ENCODE data around the gene NDUFAF3. TPM values are rescaled to one million over a fixed set of nuclear protein-coding genes. Genes with fewer than 3 reads are reported as not detected.

NDUFAF3 gene
- total and polyA plus RNA-seq, 2 donors (not counting 1 experiment from before 2014, with no cell fraction given) = 57.3 to 113 TPM

DNA sequence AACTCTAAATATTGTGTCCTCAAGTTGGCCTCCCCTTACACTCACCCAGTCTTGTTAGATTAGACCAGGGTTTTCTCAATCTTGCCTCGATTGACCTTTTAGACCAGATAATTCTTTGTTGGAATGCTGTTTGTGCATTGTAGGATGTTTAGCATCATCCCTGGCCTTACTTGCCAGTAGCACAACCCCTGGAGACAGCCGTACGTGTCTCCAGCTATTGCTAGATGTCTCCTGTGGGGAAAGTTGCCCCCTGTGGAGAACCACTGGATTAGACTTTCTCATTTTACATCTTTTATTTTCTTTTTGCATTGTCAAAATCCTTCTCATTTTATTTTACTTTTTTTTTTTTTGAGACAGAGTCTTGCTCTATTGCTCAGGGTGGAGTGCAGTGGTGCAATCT lies 12.5 kb upstream of the NDUFAF3 start:
- Histone ChIP-seq H3K4me3 (replicated peaks in 1 of 4; ENCODE audit: control extremely low read depth in 1 of 4, insufficient read depth in 1 of 4, low read depth in 3 of 4, low read length in 4 of 4) (no peak overlapping the region), H3K4me1 (ENCODE audit: control insufficient read depth, extremely low read depth, insufficient read depth, low read length) (peaks cover 4% of the 10 kb centered on the region), H3K27ac (ENCODE audit: insufficient read depth, low read length) (no peak overlapping the region), H2AFZ (ENCODE audit: low read length) (no peak overlapping the region), H3K27me3 (ENCODE audit: control insufficient read depth, insufficient read depth, low read length) (no peaks in the 10 kb centered on the region), H4K20me1 (ENCODE audit: control insufficient read depth, extremely low read depth, insufficient read depth, low read length) (no peaks in the 10 kb centered on the region), H3K4me2 (ENCODE audit: extremely low read depth, insufficient read depth, low read length) (no peak overlapping the region), H3K9ac (ENCODE audit: insufficient read depth, low read length) (no peak overlapping the region), H3K36me3 (ENCODE audit: control insufficient read depth, insufficient read depth, low read length) (peaks cover 20% of the 10 kb centered on the region), H3K9me3 (ENCODE audit: control insufficient read depth, insufficient read depth, low read depth, low read length) (no peaks in the 10 kb centered on the region), H3K79me2 (ENCODE audit: control insufficient read depth, insufficient read depth, low read length) (peaks cover 43% of the 10 kb centered on the region)
- DNase-seq (ENCODE audit: low read depth in 2 of 2) = no peak
- TF ChIP-seq EZH2 (IDR thresholded peaks at IDR 0.05; ENCODE audit: low read length, missing control alignments) = no peak
- TF ChIP-seq, protein P1, sequence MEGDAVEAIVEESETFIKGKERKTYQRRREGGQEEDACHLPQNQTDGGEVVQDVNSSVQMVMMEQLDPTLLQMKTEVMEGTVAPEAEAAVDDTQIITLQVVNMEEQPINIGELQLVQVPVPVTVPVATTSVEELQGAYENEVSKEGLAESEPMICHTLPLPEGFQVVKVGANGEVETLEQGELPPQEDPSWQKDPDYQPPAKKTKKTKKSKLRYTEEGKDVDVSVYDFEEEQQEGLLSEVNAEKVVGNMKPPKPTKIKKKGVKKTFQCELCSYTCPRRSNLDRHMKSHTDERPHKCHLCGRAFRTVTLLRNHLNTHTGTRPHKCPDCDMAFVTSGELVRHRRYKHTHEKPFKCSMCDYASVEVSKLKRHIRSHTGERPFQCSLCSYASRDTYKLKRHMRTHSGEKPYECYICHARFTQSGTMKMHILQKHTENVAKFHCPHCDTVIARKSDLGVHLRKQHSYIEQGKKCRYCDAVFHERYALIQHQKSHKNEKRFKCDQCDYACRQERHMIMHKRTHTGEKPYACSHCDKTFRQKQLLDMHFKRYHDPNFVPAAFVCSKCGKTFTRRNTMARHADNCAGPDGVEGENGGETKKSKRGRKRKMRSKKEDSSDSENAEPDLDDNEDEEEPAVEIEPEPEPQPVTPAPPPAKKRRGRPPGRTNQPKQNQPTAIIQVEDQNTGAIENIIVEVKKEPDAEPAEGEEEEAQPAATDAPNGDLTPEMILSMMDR (conservative IDR thresholded peaks at IDR 0.05 in 1 of 2, IDR thresholded peaks at IDR 0.05 in 1 of 2; ENCODE audit: low read depth in 1 of 2, low read length in 2 of 2) = no peak

DNA sequence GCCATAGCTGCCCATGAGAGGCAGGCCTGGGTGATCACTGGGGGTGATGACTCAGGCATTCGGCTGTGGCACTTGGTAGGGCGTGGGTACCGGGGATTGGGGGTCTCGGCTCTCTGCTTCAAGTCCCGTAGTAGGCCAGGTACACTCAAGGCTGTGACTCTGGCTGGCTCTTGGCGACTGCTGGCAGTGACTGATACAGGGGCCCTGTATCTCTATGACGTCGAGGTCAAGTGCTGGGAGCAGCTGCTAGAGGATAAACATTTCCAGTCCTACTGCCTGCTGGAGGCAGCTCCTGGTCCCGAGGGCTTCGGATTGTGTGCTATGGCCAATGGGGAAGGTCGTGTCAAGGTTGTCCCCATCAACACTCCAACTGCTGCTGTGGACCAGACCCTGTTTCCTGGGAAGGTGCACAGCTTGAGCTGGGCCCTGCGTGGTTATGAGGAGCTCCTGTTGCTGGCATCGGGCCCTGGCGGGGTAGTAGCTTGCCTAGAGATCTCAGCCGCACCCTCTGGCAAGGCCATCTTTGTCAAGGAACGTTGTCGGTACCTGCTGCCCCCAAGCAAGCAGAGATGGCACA lies 9.4 kb upstream of the NDUFAF3 start:
- H3K9ac ChIP-seq (ENCODE audit: insufficient read depth, low read length) = no peak overlapping the region
- peaks cover 6% of the 10 kb centered on the region for H3K4me1 ChIP-seq (ENCODE audit: control insufficient read depth, extremely low read depth, insufficient read depth, low read length)

DNA sequence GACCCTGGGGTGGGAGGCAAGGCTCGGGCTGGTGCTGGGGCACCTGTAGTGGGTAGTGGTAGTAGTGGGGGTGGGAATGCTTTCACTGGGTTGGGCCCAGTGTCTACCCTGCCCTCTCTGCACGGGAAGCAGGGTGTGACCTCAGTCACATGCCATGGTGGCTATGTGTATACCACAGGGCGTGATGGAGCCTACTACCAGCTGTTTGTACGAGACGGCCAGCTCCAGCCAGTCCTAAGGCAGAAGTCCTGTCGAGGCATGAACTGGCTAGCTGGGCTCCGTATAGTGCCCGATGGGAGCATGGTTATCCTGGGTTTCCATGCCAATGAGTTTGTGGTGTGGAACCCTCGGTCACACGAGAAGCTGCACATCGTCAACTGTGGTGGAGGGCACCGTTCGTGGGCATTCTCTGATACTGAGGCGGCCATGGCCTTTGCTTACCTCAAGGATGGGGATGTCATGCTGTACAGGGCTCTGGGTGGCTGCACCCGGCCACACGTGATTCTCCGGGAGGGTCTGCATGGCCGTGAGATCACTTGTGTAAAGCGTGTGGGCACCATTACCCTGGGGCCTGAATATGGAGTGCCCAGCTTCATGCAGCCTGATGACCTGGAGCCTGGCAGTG lies 8.7 kb upstream of the NDUFAF3 start:
- Histone ChIP-seq H3K4me2 (ENCODE audit: extremely low read depth, insufficient read depth, low read length) (no peak overlapping the region), H2AFZ (ENCODE audit: low read length) (no peak overlapping the region), H3K27me3 (ENCODE audit: control insufficient read depth, insufficient read depth, low read length) (no peaks in the 10 kb centered on the region), H3K27ac (ENCODE audit: insufficient read depth, low read length) (no peak overlapping the region), H3K4me1 (ENCODE audit: control insufficient read depth, extremely low read depth, insufficient read depth, low read length) (peaks cover 6% of the 10 kb centered on the region), H3K9ac (ENCODE audit: insufficient read depth, low read length) (no peak overlapping the region), H3K79me2 (ENCODE audit: control insufficient read depth, insufficient read depth, low read length) (peaks cover 40% of the 10 kb centered on the region), H3K4me3 (replicated peaks in 1 of 4; ENCODE audit: control extremely low read depth in 1 of 4, insufficient read depth in 1 of 4, low read depth in 3 of 4, low read length in 4 of 4) (no peak overlapping the region), H3K9me3 (ENCODE audit: control insufficient read depth, insufficient read depth, low read depth, low read length) (no peaks in the 10 kb centered on the region), H4K20me1 (ENCODE audit: control insufficient read depth, extremely low read depth, insufficient read depth, low read length) (no peaks in the 10 kb centered on the region), H3K36me3 (ENCODE audit: control insufficient read depth, insufficient read depth, low read length) (peaks cover 37% of the 10 kb centered on the region)
- DNase-seq (ENCODE audit: low read depth in 2 of 2) = no peak
- TF ChIP-seq, protein P1 (conservative IDR thresholded peaks at IDR 0.05 in 1 of 2, IDR thresholded peaks at IDR 0.05 in 1 of 2; ENCODE audit: low read depth in 1 of 2, low read length in 2 of 2) = no peak
- TF ChIP-seq EZH2 (IDR thresholded peaks at IDR 0.05; ENCODE audit: low read length, missing control alignments) = no peak

More for the DNA sequence above, 9.4 kb upstream of the NDUFAF3 start:
- peaks cover 37% of the 10 kb centered on the region for H3K36me3 ChIP-seq (ENCODE audit: control insufficient read depth, insufficient read depth, low read length)
- H2AFZ ChIP-seq (ENCODE audit: low read length) = no peak overlapping the region
- no peaks in the 10 kb centered on the region for H4K20me1 ChIP-seq (ENCODE audit: control insufficient read depth, extremely low read depth, insufficient read depth, low read length)
- H3K79me2 ChIP-seq (ENCODE audit: control insufficient read depth, insufficient read depth, low read length) = peaks cover 42% of the 10 kb centered on the region
- no peak overlapping the region for H3K4me2 ChIP-seq (ENCODE audit: extremely low read depth, insufficient read depth, low read length)
- H3K9me3 ChIP-seq (ENCODE audit: control insufficient read depth, insufficient read depth, low read depth, low read length) = no peaks in the 10 kb centered on the region
- no peak for DNase-seq (ENCODE audit: low read depth in 2 of 2)
- no peaks in the 10 kb centered on the region for H3K27me3 ChIP-seq (ENCODE audit: control insufficient read depth, insufficient read depth, low read length)
- no peak overlapping the region for H3K27ac ChIP-seq (ENCODE audit: insufficient read depth, low read length)
- H3K4me3 ChIP-seq (replicated peaks in 1 of 4; ENCODE audit: control extremely low read depth in 1 of 4, insufficient read depth in 1 of 4, low read depth in 3 of 4, low read length in 4 of 4) = no peak overlapping the region
- TF ChIP-seq EZH2 (IDR thresholded peaks at IDR 0.05; ENCODE audit: low read length, missing control alignments) = no peak
- TF ChIP-seq, protein P1 (conservative IDR thresholded peaks at IDR 0.05 in 1 of 2, IDR thresholded peaks at IDR 0.05 in 1 of 2; ENCODE audit: low read depth in 1 of 2, low read length in 2 of 2) = no peak
